NCI-H82 (cell line): ENCODE data around the gene PIGQ.
"Not testable (repeated sequence)": the region's sequence is repeated elsewhere in the genome, so short reads cannot be mapped to it uniquely, and the experiment has no call there.

ENCODE experiments used
- DNase-seq: peaks from one replicate; lab custom pipeline; 2025; lab: John Stamatoyannopoulos, UW

The PIGQ gene

DNA sequence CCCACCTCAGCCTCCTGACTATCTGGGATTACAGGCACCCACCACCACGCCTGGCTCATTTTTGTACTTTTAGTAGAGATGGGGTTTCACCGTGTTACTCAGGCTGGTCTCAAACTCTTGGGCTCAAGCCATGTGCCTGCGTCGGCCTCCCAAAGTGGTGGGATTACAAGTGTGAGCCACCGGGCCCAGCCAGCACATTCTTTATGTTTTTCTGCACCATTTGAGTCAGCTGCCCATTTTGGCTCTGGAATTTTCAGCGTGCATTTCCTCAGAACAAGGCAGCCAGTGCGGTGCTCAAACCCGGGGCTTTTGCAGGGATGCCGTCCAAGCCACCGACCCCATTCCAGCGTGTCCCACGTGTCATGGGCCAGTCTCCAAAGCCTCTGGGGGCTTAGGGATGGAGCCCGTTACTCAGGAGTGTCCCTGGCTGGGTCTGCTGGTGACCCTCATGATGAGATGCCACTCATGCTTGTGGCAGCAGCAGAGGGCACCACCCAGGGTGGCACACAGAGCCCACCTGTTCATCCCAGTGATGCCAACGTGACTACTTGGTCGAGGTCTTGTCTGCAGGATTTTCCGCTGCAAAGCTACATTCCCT is 16.4 kb downstream of the PIGQ start:
- DNase-seq, result peak; percentile 25

GRCh38 chr16:586645-587590 is 17.1 kb downstream of the PIGQ start:
- no peak for DNase-seq

DNA sequence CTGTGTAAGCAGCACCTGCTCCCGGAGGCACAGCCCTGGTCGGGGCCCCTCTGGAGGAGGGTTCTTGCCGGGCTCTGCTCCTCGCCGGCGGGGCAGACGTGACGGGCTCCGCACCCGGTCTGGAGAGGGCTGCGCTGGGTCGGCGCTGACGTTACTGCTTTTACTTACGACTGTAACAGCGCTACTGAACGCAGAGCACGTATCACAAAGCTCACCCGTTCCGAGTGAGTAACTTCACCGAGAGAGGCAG is 18.8 kb downstream of the PIGQ start:
- DNase-seq, result peak; percentile 65

GRCh38 chr16:588889-589657 is 19.3 kb downstream of the PIGQ start:
- peak; percentile 96 for DNase-seq

GRCh38 chr16:589658-590187 is 20.0 kb downstream of the PIGQ start, which contains the start of gene RAB40C:
Gene RAB40C (plus strand): TSS chr16:590066. CDS start chr16:590292, 226 bp downstream.
- DNase-seq, result peak; percentile 99

DNA sequence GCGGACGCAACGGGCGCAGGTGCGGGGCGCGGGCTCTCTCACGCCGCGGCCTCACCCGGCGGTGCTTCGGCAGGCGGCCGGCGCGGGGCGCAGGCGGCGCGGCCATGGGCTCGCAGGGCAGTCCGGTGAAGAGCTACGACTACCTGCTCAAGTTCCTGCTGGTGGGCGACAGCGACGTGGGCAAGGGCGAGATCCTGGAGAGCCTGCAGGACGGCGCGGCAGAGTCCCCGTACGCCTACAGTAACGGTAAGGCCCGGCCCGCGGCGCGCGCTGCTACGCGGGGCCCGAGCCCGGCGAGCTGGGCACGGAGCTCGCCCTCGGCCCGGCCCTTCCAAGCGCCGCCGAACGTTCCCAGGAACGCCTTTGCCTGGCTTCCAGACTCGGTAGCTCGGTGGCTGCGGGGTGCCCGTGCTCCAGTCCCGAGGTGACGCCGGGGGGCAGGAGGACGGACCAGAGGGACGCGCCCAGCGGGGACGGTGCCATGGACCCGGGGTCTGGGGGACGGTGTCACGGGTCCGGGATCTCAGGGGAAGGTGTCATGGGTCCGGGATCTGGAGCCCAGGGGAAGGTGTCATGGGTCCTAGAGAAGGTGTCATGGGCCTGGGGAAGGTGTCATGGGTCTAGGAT is 20.5 kb downstream of the PIGQ start:
- no peak for DNase-seq

GRCh38 chr16:590815-591200 is 21.0 kb downstream of the PIGQ start:
- no peak for DNase-seq

DNA sequence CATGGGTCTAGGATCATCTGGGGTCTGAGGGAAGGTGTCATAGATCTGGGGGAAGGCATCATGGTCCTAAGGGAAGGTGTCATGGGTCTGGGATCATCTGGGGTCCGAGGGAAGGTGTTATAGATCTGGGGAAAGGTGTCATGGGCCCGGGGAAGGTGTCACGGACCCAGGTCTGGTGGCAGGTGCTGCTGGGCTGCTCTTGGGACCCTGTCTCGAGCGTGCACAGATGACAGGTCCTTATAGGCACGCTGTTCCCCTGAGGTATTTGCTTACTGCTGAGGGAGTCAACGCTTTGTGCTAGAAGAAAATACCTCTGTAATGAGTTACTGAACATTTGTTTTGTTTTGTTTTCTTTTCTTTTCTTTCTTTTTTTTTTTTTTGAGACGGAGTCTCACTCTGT is 21.5 kb downstream of the PIGQ start:
- no peak for DNase-seq

GRCh38 chr16:591892-592517 is 22.2 kb downstream of the PIGQ start:
- DNase-seq, result no peak

GRCh38 chr16:592518-593306 is 22.9 kb downstream of the PIGQ start:
- DNase-seq, result peak; percentile 51

DNA sequence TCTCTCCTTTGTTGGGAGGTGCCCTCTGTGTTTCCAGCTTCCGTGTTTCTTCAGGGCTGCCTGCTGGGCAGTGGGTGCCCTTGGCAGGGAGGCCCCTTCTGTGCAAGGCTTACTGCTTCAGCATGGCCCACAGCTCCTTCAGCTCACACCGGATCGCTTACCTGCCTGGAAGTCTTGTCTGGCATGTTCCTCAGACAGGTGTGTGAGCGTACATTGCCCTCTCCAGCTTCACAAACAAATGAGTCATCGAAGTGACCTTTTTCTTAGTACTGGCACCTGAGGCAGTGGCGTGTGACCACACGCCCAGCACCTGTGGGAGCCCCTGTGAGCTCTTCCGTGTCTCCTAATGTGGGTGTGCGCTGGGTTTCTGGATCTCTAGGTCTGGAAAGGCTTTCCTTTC is 23.6 kb downstream of the PIGQ start:
- no peak for DNase-seq

DNA sequence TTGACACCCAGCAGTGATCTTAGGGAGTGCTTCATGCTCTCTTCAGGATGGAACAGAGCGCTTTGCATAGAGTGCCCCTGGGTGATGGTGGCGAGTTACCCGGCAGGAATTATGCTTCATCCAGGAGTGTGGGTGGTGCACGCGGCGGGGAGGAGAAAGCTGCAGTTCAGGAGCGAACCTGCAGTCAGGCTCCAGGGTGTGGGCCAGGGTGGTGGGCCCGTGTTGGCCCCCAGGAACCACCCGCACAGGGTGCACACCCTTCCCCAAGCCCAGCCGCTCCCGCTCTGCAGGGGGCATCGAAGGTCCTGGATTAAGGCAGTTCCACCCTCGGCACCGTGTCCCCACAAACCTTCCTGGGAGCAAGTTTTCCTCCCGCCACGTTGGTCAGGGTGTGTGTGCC is 24.0 kb downstream of the PIGQ start:
- no peak for DNase-seq

DNA sequence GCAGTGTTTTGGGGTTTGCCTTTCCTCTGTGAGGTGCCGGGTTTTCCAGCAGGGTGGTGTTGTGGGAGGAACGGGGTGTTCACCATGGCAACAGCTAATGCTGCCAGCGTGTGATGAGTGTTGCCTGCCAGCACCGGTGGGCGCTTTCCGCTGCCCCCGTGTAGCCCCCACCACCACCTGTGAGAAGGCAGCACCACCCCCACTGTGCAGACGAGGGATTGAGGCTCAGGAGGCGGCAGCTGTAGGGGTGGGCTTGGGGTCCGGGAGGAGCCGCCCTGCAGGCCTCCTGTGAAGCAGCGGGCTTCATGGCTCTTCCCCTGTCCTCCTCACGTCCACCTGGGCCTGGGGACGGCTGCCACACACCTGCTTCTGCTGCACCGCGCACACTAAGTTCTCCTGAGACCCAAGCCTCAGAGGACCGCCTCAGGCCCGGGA is 25.3 kb downstream of the PIGQ start:
- DNase-seq, result no peak

DNA sequence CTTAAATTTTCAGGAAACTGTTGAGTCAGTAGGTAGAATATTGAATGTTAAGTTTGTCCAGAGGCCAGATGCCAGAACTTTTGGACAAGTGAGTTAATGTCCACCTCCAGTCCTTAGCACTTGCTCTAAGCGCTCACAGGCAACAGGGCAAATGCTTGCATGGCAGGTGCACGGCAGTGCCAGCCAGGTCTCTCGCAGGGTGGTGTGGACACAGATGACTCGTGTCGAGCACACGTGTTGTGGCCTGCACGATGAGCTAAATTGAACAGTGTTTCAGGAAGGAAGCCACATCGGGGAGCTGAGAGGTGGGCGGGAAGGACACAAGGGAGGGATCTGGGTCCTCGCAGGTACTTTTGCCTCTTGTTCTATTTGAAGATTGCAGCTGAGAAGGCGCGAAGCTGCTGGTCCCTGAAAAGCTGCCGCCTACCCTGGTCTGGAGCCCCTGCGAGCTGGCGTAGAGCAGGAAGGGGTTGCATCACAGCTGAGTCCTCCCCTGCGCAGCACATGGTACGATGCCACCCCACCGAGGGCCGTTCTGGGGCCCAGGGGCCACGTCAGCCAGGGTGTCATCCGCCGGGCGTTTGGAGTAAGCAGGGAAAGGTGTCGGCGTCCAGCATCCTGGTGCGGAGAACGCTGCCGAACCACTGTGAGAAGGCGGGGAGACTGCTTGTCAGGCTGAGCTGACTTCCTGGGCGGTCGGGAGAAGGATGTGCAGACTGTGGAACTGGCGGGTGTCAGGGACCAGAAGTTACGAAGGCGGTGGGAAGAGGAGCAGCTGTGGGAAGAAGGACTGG is 26.4 kb downstream of the PIGQ start:
- no peak for DNase-seq

GRCh38 chr16:596736-597060 is 26.9 kb downstream of the PIGQ start:
- DNase-seq, result no peak

- DNase-seq, result not testable (repeated sequence)
Observed at GRCh38 chr16:597655-598054, 27.9 kb downstream of the PIGQ start.

DNA sequence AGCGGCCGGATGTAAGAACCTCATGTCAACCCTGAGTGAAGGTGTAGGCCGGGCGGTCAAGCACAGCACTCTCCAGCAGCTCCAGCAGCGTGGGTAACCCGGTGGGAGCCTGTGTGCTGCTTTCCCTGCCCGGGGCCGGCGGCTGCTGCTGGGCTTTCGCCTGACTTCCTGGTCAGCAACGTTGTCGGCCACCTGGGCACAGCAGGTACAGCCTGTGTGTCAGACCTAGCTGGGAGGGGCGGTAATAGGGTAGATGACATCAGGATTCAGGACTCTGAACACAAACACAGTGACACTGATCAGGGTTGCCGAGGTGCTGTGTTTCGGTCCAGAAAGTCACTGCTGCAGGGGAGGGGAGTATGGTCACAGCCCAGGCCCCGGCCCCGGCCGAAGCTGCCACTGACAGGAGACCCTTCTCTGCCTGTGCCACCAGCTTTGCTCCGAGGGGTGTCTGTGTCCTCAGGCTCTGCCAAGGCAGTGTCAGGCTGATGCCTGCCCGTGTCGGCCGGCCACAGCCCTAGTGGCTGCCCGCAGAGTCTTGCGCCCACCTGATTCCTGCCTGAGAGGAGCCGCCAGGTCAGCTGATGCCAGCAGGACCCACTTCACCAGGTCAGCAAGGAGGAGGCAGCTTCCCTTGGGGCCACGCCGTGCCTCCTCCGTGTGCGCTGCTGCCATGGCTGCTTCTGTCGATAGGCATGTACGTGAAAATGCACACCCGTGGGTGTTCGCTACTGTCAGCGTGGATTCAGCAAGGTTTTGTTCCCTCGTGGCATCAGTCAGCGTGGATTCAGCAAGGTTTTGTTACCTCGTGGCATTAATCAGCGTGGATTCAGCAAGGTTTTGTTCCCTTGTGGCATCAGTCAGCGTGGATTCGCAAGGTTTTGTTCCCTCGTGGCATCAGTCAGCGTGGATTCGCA is 29.3 kb downstream of the PIGQ start:
- DNase-seq, result no peak

GRCh38 chr16:600781-601180 is 31.0 kb downstream of the PIGQ start:
- peak; percentile 69 for DNase-seq

GRCh38 chr16:603933-604332 is 34.2 kb downstream of the PIGQ start:
- no peak for DNase-seq
